Activated CD8-positive, alpha-beta memory T cell treated with anti-CD3 and anti-CD28 coated beads for 4 hours (primary cell): Measurements from ENCODE around the gene FHL3.

Source experiments
- DNase-seq, 2 donors: peaks; one replicate each; pipeline ENCODE4 v3.0.0-alpha.2; 2020; ENCODE audit warnings: low read depth in 2 of 2

FHL3 gene

GRCh38 chr1:38013227-38013622 lies 7.9 kb upstream of the FHL3 start:
- DNase-seq: no peak

GRCh38 chr1:38012363-38013226 lies 7.3 kb upstream of the FHL3 start, which contains the start of gene UTP11:
TSS of gene UTP11 (plus strand) at chr1:38012734. CDS start at chr1:38012803, 69 bp downstream.
- peak; percentile 74 to 88 for DNase-seq

GRCh38 chr1:38009841-38010180 lies 4.5 kb upstream of the FHL3 start:
- DNase-seq: no peak

- peak in 1 of 2 donors; percentile 33 for DNase-seq
Observed at GRCh38 chr1:38009088-38009840, 4.0 kb upstream of the FHL3 start.

GRCh38 chr1:38006008-38006828 lies 904 bp upstream of the FHL3 start:
- no peak for DNase-seq

GRCh38 chr1:38004284-38005108 lies 818 bp downstream of the FHL3 start:
- no peak for DNase-seq

GRCh38 chr1:38003261-38004250 lies 1.8 kb downstream of the FHL3 start:
- no peak for DNase-seq

GRCh38 chr1:38000529-38001455 lies 4.5 kb downstream of the FHL3 start:
- no peak for DNase-seq

- DNase-seq: no peak
Observed at GRCh38 chr1:38000233-38000528, 5.1 kb downstream of the FHL3 start.

- no peak for DNase-seq
Observed at GRCh38 chr1:37999430-38000232, 5.7 kb downstream of the FHL3 start.

- no peak for DNase-seq
Observed at GRCh38 chr1:37998913-37999429, 6.3 kb downstream of the FHL3 start.

GRCh38 chr1:37998089-37998808 lies 7.1 kb downstream of the FHL3 start:
- no peak for DNase-seq

- DNase-seq: no peak
Observed at GRCh38 chr1:37997256-37998088, 7.8 kb downstream of the FHL3 start.

- DNase-seq: no peak
Observed at GRCh38 chr1:37995751-37996345, 9.5 kb downstream of the FHL3 start.

GRCh38 chr1:37994886-37995566 lies 10.3 kb downstream of the FHL3 start:
- DNase-seq: no peak
